K562 (cell line): ENCODE measurements around the gene PPY. TPM values are rescaled to one million over a fixed set of nuclear protein-coding genes. Genes with fewer than 3 reads are reported as not detected.
A peak's percentile ranks its signal among the peaks of the same experiment; 100 is the strongest.

Experiments
- CTCF ChIP-seq, 3 experiments: IDR thresholded peaks in 2 of 3; conservative IDR thresholded peaks in 1 of 3; 2 replicates each; pipeline ENCODE4 v1.5.1; 2011 to 2012; ENCODE audit warnings: low read length in 3 of 3, mild to moderate bottlenecking in 3 of 3, control low read depth in 2 of 3, improper control_type of control experiment in 1 of 3, inconsistent platforms in 1 of 3, low read depth in 1 of 3, mixed read lengths in 1 of 3, moderate library complexity in 1 of 3; ENCODE audit not compliant: insufficient read depth in 2 of 3
- FOXJ3 ChIP-seq: sonication (generic); formaldehyde crosslinking; IDR thresholded peaks from 2 replicates; pipeline ENCODE4 v1.4.0; 2020; ENCODE audit warnings: mild to moderate bottlenecking, missing genetic modification reagents
- HBP1 ChIP-seq: fragments of 450-650 bp; formaldehyde crosslinking; IDR thresholded peaks from 2 replicates; pipeline ENCODE4 v1.4.0; 2022; ENCODE audit warnings: missing genetic modification characterization
- HDAC1 ChIP-seq, 2 experiments: fragments of 450-650 bp; IDR thresholded peaks; 2 replicates each; pipeline ENCODE4 v1.6.1; 2016 to 2017; ENCODE audit warnings: inconsistent platforms in 1 of 2, mild to moderate bottlenecking in 1 of 2, moderate library complexity in 1 of 2
- LARP7 ChIP-seq: fragments of 450-650 bp; IDR thresholded peaks from 2 replicates; pipeline ENCODE4 v1.6.1; 2016
- MLLT1 ChIP-seq, 2 experiments: fragments of 450-650 bp; IDR thresholded peaks; 2 replicates each; pipeline ENCODE4 v1.6.1; 2016
- NKRF ChIP-seq: fragments of 450-650 bp; IDR thresholded peaks from 2 replicates; pipeline ENCODE4 v1.6.1; 2016; ENCODE audit warnings: borderline replicate concordance
- SMARCA5 ChIP-seq: fragments of 450-650 bp; IDR thresholded peaks from 2 replicates; pipeline ENCODE4 v1.6.1; 2016
- VEZF1 ChIP-seq: fragments of 200-800 bp; sonication (Bioruptor generic); IDR thresholded peaks from 2 replicates; pipeline ENCODE4 v1.6.1; 2017; ENCODE audit warnings: missing genetic modification characterization, missing compliant biosample characterization
- ZKSCAN8 ChIP-seq: fragments of 200-800 bp; sonication (Bioruptor generic); IDR thresholded peaks from 2 replicates; pipeline ENCODE4 v1.6.1; 2016; ENCODE audit warnings: missing genetic modification characterization, missing compliant biosample characterization
- ZNF518B ChIP-seq: fragments of 250-450 bp; sonication (Bioruptor Pico); IDR thresholded peaks from 2 replicates; pipeline ENCODE4 v1.5.0; 2021; ENCODE audit warnings: mild to moderate bottlenecking, moderate library complexity
- polyA plus RNA-seq, 8 experiments: library from polyadenylated mRNA; depleted of rRNA in 4 of 8; stranded (reverse) in 5 of 8; unstranded in 3 of 8; fragments of >200 nt; fragmentation: Nextera tagmentation in 2 of 8; fragmentation: Illumina TruSeq in 1 of 8; extraction: Ambion mirVana in 2 of 8; extraction: Trizol in 1 of 8; gene quantifications; 2 replicates each; pipeline versions ENCODE4 v1.2.1 to v1.2.3, GENCODE V29; 2011 to 2014; ENCODE audit warnings: inconsistent platforms in 1 of 8, missing spikeins in 1 of 8
- total RNA-seq, 7 experiments: library from RNA; depleted of rRNA in 6 of 7; stranded (reverse); fragments of >200 nt in 6 of 7; fragmentation: Illumina TruSeq in 2 of 7; extraction: Trizol in 2 of 7; gene quantifications; 2 replicates each; pipeline versions ENCODE4 v1.2.1 to v1.2.3, GENCODE V29; 2011 to 2021; ENCODE audit warnings: low replicate concordance in 1 of 7

Gene PPY
- total and polyA plus RNA-seq, 9 of the 15 experiments (the other 6 are each of a cell fraction or from before 2014, with no cell fraction given): not detected

- TF ChIP-seq CTCF (IDR thresholded peaks at IDR 0.05 in 2 of 3, conservative IDR thresholded peaks at IDR 0.05 in 1 of 3; ENCODE audit: insufficient read depth in 2 of 3, low read depth in 1 of 3, low read length in 3 of 3) (peak; percentile 40 to 78 (median 51); a peak in 5 of 6 replicates), FOXJ3 (CRISPR knock-in tag) (no peak), SMARCA5 (0 out of 2 replicates have a peak, but pooled peaks have one; percentile 15), MLLT1 (IDR thresholded peaks at IDR 0.05) (no peak), ZKSCAN8 (peak; percentile 83; the same call in 1 of the 2 replicates), LARP7 (no peak), NKRF (peak; percentile 59; the same call in 1 of the 2 replicates), VEZF1 (peak; percentile 65), HBP1 (CRISPR knock-in tag) (no peak), ZNF518B (CRISPR knock-in tag) (no peak), HDAC1 (IDR thresholded peaks at IDR 0.05) (peak in 1 of 2 experiments; percentile 71; a peak in 2 of 4 replicates)
Measured at GRCh38 chr17:43983515-43984411, 41.5 kb upstream of the PPY start (continued).
